ENCODE measurements around the gene LRRN3.
"Not testable (repeated sequence)": the region's sequence is repeated elsewhere in the genome, so short reads cannot be mapped to it uniquely, and the experiment has no call there.

The LRRN3 gene

GRCh38 chr7:111059833-111060232 is 31.1 kb upstream of the LRRN3 start:
- DNase-seq: no peak
- Histone ChIP-seq H3K4me1 (no peaks in the 10 kb centered on the region), H3K9me3 (no peaks in the 10 kb centered on the region), H3K36me3 (no peaks in the 10 kb centered on the region), H3K4me3 (ENCODE audit: low read depth, low read length) (no peak overlapping the region), H3K27me3 (no peaks in the 10 kb centered on the region)
- TF ChIP-seq, protein P1, sequence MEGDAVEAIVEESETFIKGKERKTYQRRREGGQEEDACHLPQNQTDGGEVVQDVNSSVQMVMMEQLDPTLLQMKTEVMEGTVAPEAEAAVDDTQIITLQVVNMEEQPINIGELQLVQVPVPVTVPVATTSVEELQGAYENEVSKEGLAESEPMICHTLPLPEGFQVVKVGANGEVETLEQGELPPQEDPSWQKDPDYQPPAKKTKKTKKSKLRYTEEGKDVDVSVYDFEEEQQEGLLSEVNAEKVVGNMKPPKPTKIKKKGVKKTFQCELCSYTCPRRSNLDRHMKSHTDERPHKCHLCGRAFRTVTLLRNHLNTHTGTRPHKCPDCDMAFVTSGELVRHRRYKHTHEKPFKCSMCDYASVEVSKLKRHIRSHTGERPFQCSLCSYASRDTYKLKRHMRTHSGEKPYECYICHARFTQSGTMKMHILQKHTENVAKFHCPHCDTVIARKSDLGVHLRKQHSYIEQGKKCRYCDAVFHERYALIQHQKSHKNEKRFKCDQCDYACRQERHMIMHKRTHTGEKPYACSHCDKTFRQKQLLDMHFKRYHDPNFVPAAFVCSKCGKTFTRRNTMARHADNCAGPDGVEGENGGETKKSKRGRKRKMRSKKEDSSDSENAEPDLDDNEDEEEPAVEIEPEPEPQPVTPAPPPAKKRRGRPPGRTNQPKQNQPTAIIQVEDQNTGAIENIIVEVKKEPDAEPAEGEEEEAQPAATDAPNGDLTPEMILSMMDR (IDR thresholded peaks at IDR 0.05; ENCODE audit: low read depth, low read length): no peak

DNA sequence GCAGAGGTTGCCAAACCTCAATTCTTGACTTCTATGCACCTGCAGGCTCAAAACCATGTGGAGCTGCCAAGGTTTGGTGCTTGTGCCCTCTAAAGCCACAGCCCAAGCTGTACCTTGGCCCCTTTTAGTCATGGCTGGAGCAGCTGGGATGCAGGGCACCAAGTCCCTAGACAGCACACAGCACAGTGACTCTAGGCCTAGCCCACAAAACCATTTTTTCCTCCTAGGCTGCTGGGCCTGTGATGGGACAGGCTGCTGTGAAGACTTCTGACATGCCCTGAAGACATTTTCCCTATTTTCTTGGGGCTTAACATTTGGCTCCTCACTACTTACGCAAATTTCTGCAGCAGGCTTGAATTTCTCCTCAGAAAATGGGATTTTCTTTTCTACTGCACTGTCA is 27.8 kb upstream of the LRRN3 start:
- Histone ChIP-seq H3K4me1 (no peaks in the 10 kb centered on the region), H3K9me3 (no peaks in the 10 kb centered on the region), H3K4me3 (ENCODE audit: low read depth, low read length) (no peak overlapping the region), H3K27me3 (no peaks in the 10 kb centered on the region), H3K36me3 (no peaks in the 10 kb centered on the region)
- no peak for DNase-seq
- TF ChIP-seq, protein P1 (IDR thresholded peaks at IDR 0.05; ENCODE audit: low read depth, low read length): no peak

GRCh38 chr7:111067251-111067650 is 23.7 kb upstream of the LRRN3 start:
- H3K9me3 ChIP-seq: no peaks in the 10 kb centered on the region
- DNase-seq: no peak

DNA sequence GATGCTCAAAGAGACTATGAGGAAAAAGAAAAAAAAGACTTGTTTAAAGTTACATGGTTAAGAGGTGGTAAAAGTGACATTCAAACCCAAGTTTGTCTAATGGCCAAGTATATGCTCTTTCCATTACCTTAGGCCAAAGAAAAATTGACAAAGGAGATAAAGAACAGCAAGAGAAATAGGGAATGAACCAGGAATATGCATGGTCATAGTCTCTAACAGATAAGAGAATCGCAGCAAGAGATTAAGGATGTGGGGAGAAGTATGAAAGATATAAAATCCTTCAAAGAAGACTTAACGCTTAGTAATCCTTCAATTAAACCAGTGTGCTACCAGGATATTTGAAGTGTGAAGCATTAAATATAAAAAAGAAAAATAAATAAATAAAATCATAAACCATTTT is 23.2 kb upstream of the LRRN3 start:
- TF ChIP-seq, protein P1 (IDR thresholded peaks at IDR 0.05; ENCODE audit: low read depth, low read length): no peak

More at GRCh38 chr7:111067251-111067650, 23.7 kb upstream of the LRRN3 start:
- TF ChIP-seq, protein P1 (IDR thresholded peaks at IDR 0.05; ENCODE audit: low read depth, low read length): no peak
- H3K4me1 ChIP-seq: no peaks in the 10 kb centered on the region
- H3K27me3 ChIP-seq: no peaks in the 10 kb centered on the region
- H3K4me3 ChIP-seq (ENCODE audit: low read depth, low read length): no peak overlapping the region
- H3K36me3 ChIP-seq: no peaks in the 10 kb centered on the region

GRCh38 chr7:111068618-111069017 is 22.3 kb upstream of the LRRN3 start:
- DNase-seq: no peak
- TF ChIP-seq, protein P1 (IDR thresholded peaks at IDR 0.05; ENCODE audit: low read depth, low read length): no peak

More for the DNA sequence above, 23.2 kb upstream of the LRRN3 start:
- H3K4me1 ChIP-seq: no peaks in the 10 kb centered on the region
- H3K4me3 ChIP-seq (ENCODE audit: low read depth, low read length): no peak overlapping the region
- no peak for DNase-seq
- H3K36me3 ChIP-seq: no peaks in the 10 kb centered on the region
- H3K27me3 ChIP-seq: no peaks in the 10 kb centered on the region
- H3K9me3 ChIP-seq: no peaks in the 10 kb centered on the region

DNA sequence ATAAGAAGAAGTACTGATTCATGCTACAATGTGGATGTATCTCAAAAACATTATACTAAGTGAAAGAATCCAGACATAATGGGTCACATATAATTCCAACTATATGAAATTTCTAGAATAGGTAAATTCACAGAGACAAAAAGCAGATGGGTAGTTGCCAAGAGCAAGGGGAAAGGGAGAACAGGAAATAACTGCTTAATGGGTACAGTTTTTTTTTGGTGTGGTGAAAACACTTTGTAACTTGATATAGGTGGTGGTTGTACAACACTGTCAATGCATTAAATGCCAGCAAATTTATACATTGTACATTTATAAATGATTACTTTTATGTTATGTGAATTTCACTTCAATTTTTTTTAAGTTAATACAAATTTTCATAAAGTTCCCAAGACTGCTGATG is 19.4 kb upstream of the LRRN3 start:
- Histone ChIP-seq H3K4me3 (ENCODE audit: low read depth, low read length) (no peak overlapping the region), H3K27me3 (no peaks in the 10 kb centered on the region)

More at GRCh38 chr7:111068618-111069017, 22.3 kb upstream of the LRRN3 start:
- Histone ChIP-seq H3K9me3 (no peaks in the 10 kb centered on the region), H3K4me3 (ENCODE audit: low read depth, low read length) (no peak overlapping the region), H3K4me1 (no peaks in the 10 kb centered on the region), H3K36me3 (no peaks in the 10 kb centered on the region), H3K27me3 (no peaks in the 10 kb centered on the region)

GRCh38 chr7:111072658-111073057 is 18.3 kb upstream of the LRRN3 start:
- not testable (repeated sequence) for H3K9me3 ChIP-seq; H3K36me3 ChIP-seq; H3K4me1 ChIP-seq; DNase-seq; H3K4me3 ChIP-seq (ENCODE audit: low read depth, low read length); H3K27me3 ChIP-seq

More for the DNA sequence above, 19.4 kb upstream of the LRRN3 start:
- TF ChIP-seq, protein P1 (IDR thresholded peaks at IDR 0.05; ENCODE audit: low read depth, low read length): no peak
- Histone ChIP-seq H3K9me3 (no peaks in the 10 kb centered on the region), H3K4me1 (no peaks in the 10 kb centered on the region), H3K36me3 (no peaks in the 10 kb centered on the region)
- no peak for DNase-seq
